HG03342 (cell line): ENCODE measurements around the gene BRME1.

Source experiments
- ATAC-seq: cut with Tn5 transposase; IDR thresholded peaks from one replicate; pipeline ENCODE4 v1.9.1; 2021; ENCODE audit warnings: mild to moderate bottlenecking, moderate library complexity; ENCODE audit not compliant: unreplicated experiment

Gene BRME1

GRCh38 chr19:13847407-13848339, 58.2 kb downstream of the BRME1 start:
- ATAC-seq = peak; percentile 4

DNA sequence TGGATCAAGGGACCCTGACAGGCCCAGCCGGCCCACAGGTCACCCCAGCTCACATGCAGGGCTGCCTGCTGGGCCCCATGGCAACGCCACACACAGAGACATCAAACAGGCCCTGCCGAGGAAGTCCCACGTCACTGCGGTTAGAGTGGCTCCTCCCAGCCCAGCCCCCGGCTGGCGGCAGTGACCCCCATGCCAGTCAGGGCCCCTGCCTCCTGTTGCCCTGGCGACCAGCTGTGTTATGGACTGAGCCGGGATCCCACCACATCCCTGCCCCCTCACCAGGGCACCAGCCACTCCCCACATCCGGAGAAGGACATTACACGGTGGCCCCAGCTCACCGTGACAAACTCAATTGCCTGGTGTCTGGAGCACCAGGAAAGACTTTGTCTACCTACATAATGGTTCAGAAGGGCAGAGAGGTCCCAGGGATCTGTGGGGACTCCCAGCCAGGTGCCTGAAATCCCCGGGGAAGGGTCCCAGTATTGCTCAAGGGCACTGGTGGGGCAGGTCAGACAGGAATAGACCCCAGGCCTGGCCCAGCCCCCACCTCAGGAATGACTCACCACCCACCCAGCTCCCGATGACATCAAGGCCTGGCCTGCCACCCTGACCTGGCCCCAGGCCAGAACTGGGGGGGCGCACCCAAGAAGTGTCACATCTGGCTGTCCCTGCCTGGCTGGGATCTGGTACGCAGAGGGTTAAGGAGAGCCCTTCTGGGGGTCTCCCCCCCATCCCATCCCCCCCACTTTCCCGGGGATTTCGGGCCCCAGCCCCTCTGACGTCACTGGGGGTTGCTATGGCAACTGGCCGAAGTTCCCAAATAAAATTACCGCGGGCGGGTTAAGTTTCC, 59.1 kb downstream of the BRME1 start:
- ATAC-seq = peak; percentile 56

GRCh38 chr19:13844130-13844631, 61.7 kb downstream of the BRME1 start:
- ATAC-seq = no peak

DNA sequence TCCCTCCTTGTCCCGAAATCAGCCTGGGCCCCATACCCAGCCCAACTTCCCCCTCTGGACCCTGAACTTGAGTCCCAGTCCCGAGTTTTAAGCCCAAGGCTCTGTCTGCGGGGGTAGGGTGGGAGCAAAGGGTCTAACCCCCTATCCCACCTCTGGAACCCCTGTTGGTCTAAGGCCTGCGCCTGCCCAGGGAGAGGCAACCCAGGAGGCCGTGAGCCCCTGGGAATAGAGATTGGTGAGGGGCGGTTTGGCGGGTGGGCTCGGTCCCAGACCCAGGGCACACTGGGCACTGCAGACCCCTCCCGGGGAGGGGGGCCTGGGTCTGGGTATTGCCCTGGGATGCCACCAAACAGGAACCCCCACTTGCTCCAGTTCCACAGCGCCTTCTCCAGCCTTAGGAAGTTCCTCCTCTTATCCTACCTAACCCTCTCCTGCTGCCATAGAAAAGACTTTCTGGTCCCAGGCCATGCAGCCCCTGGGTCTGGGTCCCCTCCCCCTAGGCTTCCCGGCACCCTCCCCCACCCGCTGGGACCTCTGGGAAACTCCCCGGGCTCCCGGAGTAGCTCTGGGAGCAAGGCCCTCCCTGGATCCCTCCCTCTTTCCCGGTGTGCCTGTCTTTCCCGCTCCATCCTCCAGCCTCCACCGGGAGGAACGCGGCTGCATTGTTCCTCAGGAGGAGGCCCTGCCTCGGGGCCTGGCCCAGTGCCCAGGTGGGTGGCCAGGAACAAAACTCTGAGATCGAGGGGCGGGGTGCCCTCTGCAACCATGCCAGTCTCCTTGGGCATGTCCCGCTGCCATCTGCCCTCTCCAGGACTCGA, 62.6 kb downstream of the BRME1 start:
- no peak for ATAC-seq

GRCh38 chr19:13842291-13843103, 63.4 kb downstream of the BRME1 start:
- ATAC-seq = no peak

- no peak for ATAC-seq
These were observed 64.0 kb downstream of the BRME1 start for GRCh38 chr19:13841962-13842290.

GRCh38 chr19:13841086-13841961, 64.6 kb downstream of the BRME1 start:
- no peak for ATAC-seq

- ATAC-seq = no peak
These were observed 65.4 kb downstream of the BRME1 start for GRCh38 chr19:13840305-13841085.

- no peak for ATAC-seq
These were observed 66.0 kb downstream of the BRME1 start for GRCh38 chr19:13839938-13840304.

- ATAC-seq = no peak
These were observed 66.6 kb downstream of the BRME1 start for GRCh38 chr19:13839130-13839937.

DNA sequence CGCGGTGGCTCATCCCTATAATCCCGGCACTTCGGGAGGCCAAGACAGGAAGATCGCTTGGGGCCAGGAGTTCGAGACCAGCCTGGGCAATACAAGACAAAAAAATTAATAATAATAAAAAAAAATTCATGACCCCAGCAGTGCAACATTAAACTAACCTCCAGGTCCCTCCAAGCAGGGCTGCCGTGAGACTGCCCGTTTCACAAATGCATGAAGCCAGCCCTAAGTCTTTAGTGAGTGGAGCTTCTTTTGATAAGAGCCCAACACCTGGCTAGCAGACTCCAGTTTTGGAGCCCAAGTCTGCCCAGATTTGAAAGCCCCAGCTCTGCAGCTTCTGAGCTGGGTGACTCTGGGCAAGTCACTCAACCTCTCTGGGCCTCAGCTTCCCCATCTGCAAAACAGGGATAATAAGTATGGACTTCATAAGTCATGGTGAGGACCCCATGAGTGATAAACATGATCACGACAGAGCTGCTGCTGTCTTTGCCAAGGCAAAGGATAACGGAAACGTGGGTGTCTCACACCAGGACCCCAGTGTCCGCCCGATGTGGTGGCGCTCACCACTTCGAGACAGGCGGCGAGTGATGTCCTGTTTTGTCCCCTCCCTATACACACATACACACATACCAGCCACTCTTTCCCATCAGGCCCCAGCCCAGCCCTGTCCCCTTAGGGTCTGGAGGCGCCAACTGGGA, 67.3 kb downstream of the BRME1 start:
- no peak for ATAC-seq

DNA sequence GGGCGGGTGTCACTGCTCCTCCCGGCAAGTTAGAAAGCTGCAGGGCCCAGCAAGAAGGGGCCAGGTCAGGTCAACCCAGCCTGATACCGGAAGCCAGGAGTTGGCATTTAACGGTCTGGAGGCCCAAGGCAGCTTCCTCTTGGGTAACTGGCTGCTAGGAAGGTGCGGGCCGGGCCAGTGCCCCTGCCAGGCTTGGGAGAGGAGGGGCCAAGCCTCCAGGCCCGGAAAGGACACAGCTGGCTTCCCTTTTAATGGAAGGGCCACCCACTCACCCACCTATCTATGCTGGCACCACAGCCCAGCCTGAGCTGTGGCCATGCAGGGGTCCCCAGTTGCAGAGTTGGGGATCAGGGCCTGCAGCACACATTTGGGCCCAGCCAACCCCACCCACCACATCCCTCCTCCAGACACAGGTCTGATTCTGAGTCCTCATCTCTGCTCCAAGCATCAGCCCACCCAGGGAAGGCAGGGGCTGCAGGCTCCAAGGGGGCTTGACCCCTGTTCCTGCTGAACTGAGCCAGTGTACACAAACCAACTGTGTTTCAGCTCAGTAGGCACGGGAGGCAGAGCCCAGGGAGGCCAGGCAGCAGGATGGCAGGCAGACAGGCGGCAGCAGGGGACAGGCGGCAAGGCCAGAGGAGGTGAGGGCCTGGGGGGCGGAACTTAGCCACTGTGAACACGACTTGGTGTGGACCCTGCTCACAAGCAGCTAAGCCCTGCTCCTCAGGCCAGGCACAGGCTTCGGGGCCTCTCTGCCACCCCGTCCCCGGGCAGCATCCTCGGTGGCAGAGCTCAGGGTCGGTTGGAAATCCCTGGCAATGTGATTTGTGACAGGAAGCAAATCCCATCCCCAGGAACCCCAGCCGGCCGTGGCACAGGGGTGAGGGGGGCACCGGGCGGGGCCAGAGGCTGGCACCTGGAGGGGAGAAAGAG, 69.9 kb downstream of the BRME1 start:
- ATAC-seq = no peak

GRCh38 chr19:13834244-13835069, 71.5 kb downstream of the BRME1 start:
- ATAC-seq = no peak

GRCh38 chr19:13833330-13834243, 72.3 kb downstream of the BRME1 start:
- peak; percentile 71 for ATAC-seq
